Esophagus squamous epithelium (tissue), 5 donors: Measurements from ENCODE around the gene SCYGR2. TPM values are rescaled to one million over a fixed set of nuclear protein-coding genes. Genes with fewer than 3 reads are reported as not detected.

Experiments
- DNase-seq: peaks from one replicate; lab custom pipeline; 2025; lab: John Stamatoyannopoulos, UW
- H3K27ac ChIP-seq, 4 donors: fragments of 200-600 bp; sonication (generic); one replicate each; pipeline ENCODE4 v1.5.1; 2016 to 2019; ENCODE audit warnings: mild to moderate bottlenecking in 1 of 4
- H3K27me3 ChIP-seq, 4 donors: fragments of 200-600 bp; sonication (generic); 1 replicate in 3 of 4; 2 replicates in 1 of 4; pipeline versions ENCODE4 v1.5.1 to v1.6.0; 2017 to 2021; ENCODE audit warnings: antibody characterized with exemption in 1 of 4
- H3K36me3 ChIP-seq, 3 donors: fragments of 200-600 bp; sonication (generic); one replicate each; pipeline ENCODE4 v1.5.1; 2016 to 2019
- H3K4me1 ChIP-seq, 3 donors: fragments of 200-600 bp; sonication (generic); one replicate each; pipeline ENCODE4 v1.5.1; 2017 to 2019
- H3K4me3 ChIP-seq, 4 donors: fragments of 200-600 bp; sonication (generic); 1 replicate in 3 of 4; 2 replicates in 1 of 4; pipeline ENCODE4 v1.5.1; 2016 to 2019; ENCODE audit warnings: mild to moderate bottlenecking in 2 of 4, moderate library complexity in 1 of 4
- H3K9me3 ChIP-seq, 3 donors: fragments of 200-600 bp; sonication (generic); one replicate each; pipeline ENCODE4 v1.5.1; 2016 to 2019
- CTCF ChIP-seq, 6 experiments: fragments of 450-650 bp in 4 of 6; fragments of 200-600 bp in 2 of 6; sonication (generic) in 2 of 6; IDR thresholded peaks; one replicate each; pipeline ENCODE4 v1.5.1; 2016 to 2019; ENCODE audit warnings: antibody characterized with exemption in 6 of 6, mild to moderate bottlenecking in 4 of 6, moderate library complexity in 4 of 6
- POLR2A ChIP-seq, 4 donors: fragments of 450-650 bp; IDR thresholded peaks; one replicate each; pipeline ENCODE4 v1.6.1; 2017; ENCODE audit warnings: antibody characterized with exemption in 4 of 4, mild to moderate bottlenecking in 4 of 4, moderate library complexity in 3 of 4
- WGBS, 2 donors: methylation state at CpG; one replicate each; pipeline ENCODE4 v1.1.5; 2018; 5-methylcytosine and 5-hydroxymethylcytosine counted together
- intact Hi-C: fragments of 100-400 bp; cut with DNase I; formaldehyde crosslinking; loops from one replicate; pipeline ENCODE4 v1.15.0; 2022
- total RNA-seq, 4 donors: library from RNA; depleted of rRNA; stranded (reverse); fragments of >200 nt; gene quantifications; one replicate each; pipeline ENCODE4 v1.1.0, GENCODE V29; 2016
- donor health status: DM: yes; HTN: yes; CAD: no.

The SCYGR2 gene
- total RNA-seq, 4 donors from 2014 or later: not detected

- Histone ChIP-seq H3K4me3 (no peak overlapping the region), H3K27me3 (peaks cover 0 to 12% (median 0%) of the 10 kb centered on the region in 4 donors), H3K27ac (no peak overlapping the region), H3K36me3 (no peaks in the 10 kb centered on the region), H3K4me1 (no peaks in the 10 kb centered on the region), H3K9me3 (no peaks in the 10 kb centered on the region)
- DNase-seq: no peak
- intact Hi-C loops: no loop called here
- TF ChIP-seq CTCF (IDR thresholded peaks at IDR 0.05) (no peak), POLR2A (IDR thresholded peaks at IDR 0.05) (no peak)
Measured at GRCh38 chr2:227597036-227597435, 1.7 kb upstream of the SCYGR2 start.

DNA sequence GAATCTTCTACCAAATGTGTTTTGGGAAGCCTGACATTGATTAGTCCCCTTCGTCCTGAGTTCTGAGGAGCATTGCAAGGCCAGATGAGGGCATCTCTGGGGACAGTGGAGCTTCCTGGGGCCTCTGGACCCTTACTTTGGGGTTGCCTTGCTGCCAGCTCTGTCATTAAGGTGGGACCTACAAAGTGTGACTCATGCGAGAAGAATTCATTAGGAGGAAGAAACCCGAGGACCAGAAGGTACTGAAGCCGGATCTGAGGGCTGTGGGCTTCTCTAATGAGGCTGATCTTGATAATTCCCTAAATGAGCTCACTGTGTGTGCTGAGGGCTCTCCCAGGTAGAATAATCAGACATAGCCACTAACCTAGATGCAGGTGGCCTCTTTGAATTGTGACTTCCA is 695 bp upstream of the SCYGR2 start:
- Histone ChIP-seq H3K4me1 (no peaks in the 10 kb centered on the region), H3K4me3 (no peak overlapping the region), H3K9me3 (no peaks in the 10 kb centered on the region), H3K27me3 (peaks cover 0 to 12% (median 0%) of the 10 kb centered on the region in 4 donors), H3K36me3 (no peaks in the 10 kb centered on the region), H3K27ac (no peak overlapping the region)
- WGBS, 2 donors: 57 to 64% methylated on average over 4 of the region's 4 CpGs
- intact Hi-C loops: no loop called here
- DNase-seq: no peak
- TF ChIP-seq CTCF (IDR thresholded peaks at IDR 0.05) (no peak), POLR2A (IDR thresholded peaks at IDR 0.05) (no peak)

- intact Hi-C loops: no loop called here
- WGBS, 2 donors: 64 to 81% methylated on average over 3 of the region's 3 CpGs
- no peak overlapping the region for H3K4me3 ChIP-seq
- no peaks in the 10 kb centered on the region for H3K4me1 ChIP-seq
- no peaks in the 10 kb centered on the region for H3K9me3 ChIP-seq
- TF ChIP-seq CTCF (IDR thresholded peaks at IDR 0.05) (no peak), POLR2A (IDR thresholded peaks at IDR 0.05) (no peak)
- DNase-seq: no peak
- no peak overlapping the region for H3K27ac ChIP-seq
- H3K36me3 ChIP-seq: no peaks in the 10 kb centered on the region
- H3K27me3 ChIP-seq: no peaks in the 10 kb centered on the region
Measured at GRCh38 chr2:227602358-227602757, 3.7 kb downstream of the SCYGR2 start.

DNA sequence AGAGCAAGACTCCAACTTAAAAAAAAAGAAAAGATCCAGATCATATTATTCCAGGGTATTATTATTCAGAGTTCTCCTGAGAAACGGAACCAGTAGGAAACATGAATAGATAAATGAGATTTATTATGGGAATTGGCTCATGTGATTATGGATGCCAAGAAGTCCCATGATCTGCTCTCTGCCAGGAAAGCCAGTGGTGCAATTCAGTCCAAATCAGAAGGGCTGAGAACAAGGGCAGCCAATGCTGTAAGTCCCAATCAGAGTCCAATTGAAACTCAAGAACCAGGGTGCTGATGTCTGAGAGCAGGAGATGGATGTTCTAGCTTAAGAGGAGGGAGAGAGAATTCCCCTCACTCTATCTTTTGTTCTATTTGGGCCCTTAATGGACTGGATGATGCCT is 7.8 kb downstream of the SCYGR2 start:
- no peaks in the 10 kb centered on the region for H3K27me3 ChIP-seq
- TF ChIP-seq CTCF (IDR thresholded peaks at IDR 0.05) (no peak), POLR2A (IDR thresholded peaks at IDR 0.05) (no peak)
- no peaks in the 10 kb centered on the region for H3K4me1 ChIP-seq
- no peak overlapping the region for H3K27ac ChIP-seq
- no peaks in the 10 kb centered on the region for H3K36me3 ChIP-seq
- DNase-seq: no peak
- H3K9me3 ChIP-seq: no peaks in the 10 kb centered on the region
- no peak overlapping the region for H3K4me3 ChIP-seq
- intact Hi-C loops: no loop called here
- WGBS, 2 donors: 67 to 79% methylated on average over 1 of the region's 1 CpG

DNA sequence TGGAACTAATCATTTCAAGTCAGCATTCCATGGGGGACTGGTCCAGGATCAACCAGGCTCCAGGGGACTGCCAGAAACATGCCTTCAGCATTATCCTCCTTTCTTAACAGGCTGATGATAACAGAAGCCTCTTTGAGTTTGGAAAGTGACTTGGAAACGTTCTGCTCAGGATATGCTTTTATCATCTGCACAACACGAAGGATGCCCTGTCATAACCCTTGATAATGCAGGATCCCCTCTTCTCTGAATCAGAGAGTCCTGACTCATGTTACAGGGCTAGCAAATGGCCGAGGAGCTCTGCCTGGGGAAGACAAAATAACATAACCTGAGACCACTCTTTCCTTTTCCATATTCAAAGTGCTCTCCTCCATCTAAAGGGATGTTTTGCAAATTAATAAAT is 9.2 kb downstream of the SCYGR2 start:
- H3K4me3 ChIP-seq: no peak overlapping the region
- H3K27me3 ChIP-seq: peaks cover 0 to 5% (median 0%) of the 10 kb centered on the region in 4 donors
- no peaks in the 10 kb centered on the region for H3K9me3 ChIP-seq
- intact Hi-C loops: no loop called here
- no peaks in the 10 kb centered on the region for H3K36me3 ChIP-seq
- 49 to 65% methylated on average over 3 of the region's 3 CpGs for WGBS, 2 donors
- no peaks in the 10 kb centered on the region for H3K4me1 ChIP-seq
- no peak for TF ChIP-seq CTCF (IDR thresholded peaks at IDR 0.05)
- no peak for TF ChIP-seq POLR2A (IDR thresholded peaks at IDR 0.05)
- DNase-seq: no peak
- no peak overlapping the region for H3K27ac ChIP-seq
